Glutamatergic neuron (in vitro differentiated cells): ENCODE data around the gene UBQLN4. TPM values are rescaled to one million over a fixed set of nuclear protein-coding genes. Genes with fewer than 3 reads are reported as not detected.
A peak's percentile ranks its signal among the peaks of the same experiment; 100 is the strongest.

ENCODE experiments used
- DNase-seq: peaks from one replicate; pipeline ENCODE4 v3.0.0; 2022
- H3K27ac Mint-ChIP-seq: one replicate; pipeline ENCODE4 v1.8.0; 2020; ENCODE audit warnings: mild to moderate bottlenecking, mixed read lengths, inconsistent platforms; ENCODE audit not compliant: unreplicated experiment
- H3K27me3 Mint-ChIP-seq: one replicate; pipeline ENCODE4 v1.8.0; 2020; ENCODE audit warnings: mild to moderate bottlenecking, moderate library complexity, mixed read lengths, inconsistent platforms; ENCODE audit not compliant: unreplicated experiment
- H3K36me3 Mint-ChIP-seq: one replicate; pipeline ENCODE4 v1.8.0; 2020; ENCODE audit warnings: mild to moderate bottlenecking, mixed read lengths, inconsistent platforms; ENCODE audit not compliant: unreplicated experiment
- H3K4me1 Mint-ChIP-seq: one replicate; pipeline ENCODE4 v1.8.0; 2020; ENCODE audit warnings: mild to moderate bottlenecking, low read depth, mixed read lengths, inconsistent platforms; ENCODE audit not compliant: unreplicated experiment
- H3K4me3 Mint-ChIP-seq: one replicate; pipeline ENCODE4 v1.8.0; 2020; ENCODE audit warnings: mild to moderate bottlenecking, mixed read lengths, inconsistent platforms; ENCODE audit not compliant: unreplicated experiment
- H3K9me3 Mint-ChIP-seq: one replicate; pipeline ENCODE4 v1.8.0; 2020; ENCODE audit warnings: mild to moderate bottlenecking, moderate library complexity, mixed read lengths, inconsistent platforms; ENCODE audit not compliant: unreplicated experiment
- CTCF ChIP-seq: fragments of 200-600 bp; sonication (generic); IDR thresholded peaks from one replicate; pipeline ENCODE4 v1.5.0; 2021; ENCODE audit not compliant: partially characterized antibody, unreplicated experiment
- total RNA-seq: library from RNA; stranded (reverse); fragmentation: NEBNext Ultra II Directional; extraction: Animal tissue kit (Norgen Biotek cat#: 25700); gene quantifications from one replicate; pipeline ENCODE4 v1.2.1, GENCODE V29; 2021; ENCODE audit not compliant: unreplicated experiment

UBQLN4 gene
- total RNA-seq, 1 donor from 2014 or later = 52.4 TPM

- no peak for DNase-seq
- Mint-ChIP-seq H3K36me3 (no peaks in the 10 kb centered on the region), H3K4me1 (no peaks in the 10 kb centered on the region), H3K9me3 (no peaks in the 10 kb centered on the region), H3K27ac (no peak overlapping the region), H3K27me3 (peaks cover 3% of the 10 kb centered on the region), H3K4me3 (no peak overlapping the region)
- TF ChIP-seq CTCF = no peak
Measured at GRCh38 chr1:156026588-156026987, 27.0 kb downstream of the UBQLN4 start.

GRCh38 chr1:156025876-156026275 lies 27.7 kb downstream of the UBQLN4 start:
- DNase-seq = peak; percentile 81
- Mint-ChIP-seq H3K4me1 (no peaks in the 10 kb centered on the region), H3K36me3 (no peaks in the 10 kb centered on the region), H3K9me3 (no peaks in the 10 kb centered on the region), H3K27me3 (peaks cover 3% of the 10 kb centered on the region), H3K27ac (peak overlapping the region; percentile 34), H3K4me3 (no peak overlapping the region)
- TF ChIP-seq CTCF = peak; percentile 17

GRCh38 chr1:156024801-156025200 lies 28.8 kb downstream of the UBQLN4 start:
- H3K36me3 Mint-ChIP-seq = no peaks in the 10 kb centered on the region
- H3K27ac Mint-ChIP-seq = no peak overlapping the region
- DNase-seq = no peak
- no peak overlapping the region for H3K4me3 Mint-ChIP-seq
- peaks cover 2% of the 10 kb centered on the region for H3K4me1 Mint-ChIP-seq
- no peaks in the 10 kb centered on the region for H3K9me3 Mint-ChIP-seq
- no peak for TF ChIP-seq CTCF
- H3K27me3 Mint-ChIP-seq = peaks cover 6% of the 10 kb centered on the region

GRCh38 chr1:156021954-156022353 lies 31.6 kb downstream of the UBQLN4 start:
- no peak for TF ChIP-seq CTCF
- H3K4me1 Mint-ChIP-seq = peaks cover 9% of the 10 kb centered on the region
- no peak overlapping the region for H3K27ac Mint-ChIP-seq
- H3K4me3 Mint-ChIP-seq = no peak overlapping the region
- no peaks in the 10 kb centered on the region for H3K9me3 Mint-ChIP-seq
- H3K36me3 Mint-ChIP-seq = no peaks in the 10 kb centered on the region
- DNase-seq = no peak
- H3K27me3 Mint-ChIP-seq = peaks cover 7% of the 10 kb centered on the region

- no peak for TF ChIP-seq CTCF
- peaks cover 9% of the 10 kb centered on the region for H3K4me1 Mint-ChIP-seq
- H3K4me3 Mint-ChIP-seq = peak overlapping the region; percentile 98
- peaks cover 7% of the 10 kb centered on the region for H3K27me3 Mint-ChIP-seq
- H3K9me3 Mint-ChIP-seq = no peaks in the 10 kb centered on the region
- DNase-seq = no peak
- no peaks in the 10 kb centered on the region for H3K36me3 Mint-ChIP-seq
- H3K27ac Mint-ChIP-seq = peak overlapping the region; percentile 94
Measured at GRCh38 chr1:156021093-156021428, 32.5 kb downstream of the UBQLN4 start.
